ENCODE data around the gene INPP5B.
"Not testable (repeated sequence)": the region's sequence is repeated elsewhere in the genome, so short reads cannot be mapped to it uniquely, and the experiment has no call there.

Gene INPP5B

GRCh38 chr1:37948166-37948565 is 1.3 kb upstream of the INPP5B start:
- no peak for DNase-seq (ENCODE audit: low read depth in 2 of 2)

- no peak for DNase-seq (ENCODE audit: low read depth in 2 of 2)
Measured at GRCh38 chr1:37947364-37947763, 511 bp upstream of the INPP5B start.

DNA sequence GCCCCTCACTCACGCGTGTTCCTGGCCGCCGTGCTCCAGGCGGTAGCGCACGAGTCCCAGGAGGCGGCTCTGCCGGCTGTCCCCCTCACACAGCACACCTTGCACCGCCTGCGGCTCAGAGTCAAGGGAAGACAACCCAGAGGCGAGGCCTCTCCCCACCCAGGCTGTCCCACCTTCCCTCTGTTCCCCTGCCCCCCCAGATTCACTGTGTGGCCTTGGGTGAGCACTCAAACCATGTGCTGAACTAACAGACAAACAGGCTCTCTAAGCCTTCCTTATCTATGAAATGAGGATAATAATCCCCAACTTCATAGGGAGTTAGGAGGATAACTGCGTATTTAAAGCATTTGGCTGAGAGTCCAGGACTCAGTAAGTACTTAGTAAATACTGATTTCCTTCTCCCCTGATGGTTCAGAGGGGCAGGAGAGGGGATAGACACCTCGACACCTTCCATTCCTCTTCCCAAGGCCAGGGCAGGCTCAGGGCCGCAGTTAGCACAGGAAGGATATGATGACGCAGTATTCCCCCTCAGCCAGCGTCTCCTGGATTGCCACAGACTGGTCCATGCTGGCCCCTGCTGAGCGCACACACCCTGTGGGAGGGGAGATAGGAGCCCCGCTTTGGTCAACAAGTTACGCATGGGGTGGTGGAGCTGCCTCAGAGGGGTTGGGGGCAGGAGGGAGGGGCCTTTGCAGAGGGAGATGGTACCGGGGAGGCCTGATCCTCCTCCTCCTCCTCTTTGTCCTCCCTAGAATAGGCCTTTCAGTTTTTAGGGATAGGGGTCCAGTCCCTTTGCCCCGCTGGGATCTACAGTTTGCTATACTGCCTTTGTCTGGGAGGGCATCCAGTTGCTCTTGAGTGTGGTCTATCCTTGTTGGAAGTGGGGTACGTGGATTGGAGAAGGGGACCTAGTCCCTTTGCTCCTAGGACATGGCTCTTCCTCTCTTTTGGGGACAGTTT is 830 bp downstream of the INPP5B start:
- no peak for DNase-seq (ENCODE audit: low read depth in 2 of 2)

DNA sequence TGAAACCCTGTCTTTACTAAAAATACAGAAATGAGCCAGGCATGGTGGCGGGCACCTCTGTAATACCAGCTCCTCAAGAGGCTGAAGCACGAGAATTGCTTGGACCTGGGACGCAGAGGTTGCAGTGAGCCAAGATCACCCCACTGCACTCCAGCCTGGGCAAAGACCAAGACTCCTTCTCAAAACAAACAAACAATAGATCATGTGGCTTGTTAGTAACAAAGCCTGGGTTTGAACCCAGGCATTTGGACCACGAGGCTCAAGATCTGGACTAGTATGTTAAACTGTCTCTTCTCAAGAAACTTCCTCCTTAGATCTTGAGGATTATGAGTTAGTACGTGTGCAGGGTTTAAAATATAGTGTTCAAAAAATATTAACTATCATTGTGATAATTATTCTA is 1.6 kb downstream of the INPP5B start:
- no peak for DNase-seq (ENCODE audit: low read depth in 2 of 2)

- no peak for DNase-seq (ENCODE audit: low read depth in 2 of 2)
Measured at GRCh38 chr1:37944816-37945215, 2.0 kb downstream of the INPP5B start.

GRCh38 chr1:37944086-37944763 is 2.6 kb downstream of the INPP5B start:
- DNase-seq (ENCODE audit: low read depth in 2 of 2) = no peak

GRCh38 chr1:37940299-37940947 is 6.4 kb downstream of the INPP5B start:
- no peak for DNase-seq (ENCODE audit: low read depth in 2 of 2)

- DNase-seq (ENCODE audit: low read depth in 2 of 2) = not testable (repeated sequence)
Measured at GRCh38 chr1:37936760-37937159, 10.1 kb downstream of the INPP5B start.

- DNase-seq (ENCODE audit: low read depth in 2 of 2) = no peak
Measured at GRCh38 chr1:37932759-37933158, 14.1 kb downstream of the INPP5B start.

DNA sequence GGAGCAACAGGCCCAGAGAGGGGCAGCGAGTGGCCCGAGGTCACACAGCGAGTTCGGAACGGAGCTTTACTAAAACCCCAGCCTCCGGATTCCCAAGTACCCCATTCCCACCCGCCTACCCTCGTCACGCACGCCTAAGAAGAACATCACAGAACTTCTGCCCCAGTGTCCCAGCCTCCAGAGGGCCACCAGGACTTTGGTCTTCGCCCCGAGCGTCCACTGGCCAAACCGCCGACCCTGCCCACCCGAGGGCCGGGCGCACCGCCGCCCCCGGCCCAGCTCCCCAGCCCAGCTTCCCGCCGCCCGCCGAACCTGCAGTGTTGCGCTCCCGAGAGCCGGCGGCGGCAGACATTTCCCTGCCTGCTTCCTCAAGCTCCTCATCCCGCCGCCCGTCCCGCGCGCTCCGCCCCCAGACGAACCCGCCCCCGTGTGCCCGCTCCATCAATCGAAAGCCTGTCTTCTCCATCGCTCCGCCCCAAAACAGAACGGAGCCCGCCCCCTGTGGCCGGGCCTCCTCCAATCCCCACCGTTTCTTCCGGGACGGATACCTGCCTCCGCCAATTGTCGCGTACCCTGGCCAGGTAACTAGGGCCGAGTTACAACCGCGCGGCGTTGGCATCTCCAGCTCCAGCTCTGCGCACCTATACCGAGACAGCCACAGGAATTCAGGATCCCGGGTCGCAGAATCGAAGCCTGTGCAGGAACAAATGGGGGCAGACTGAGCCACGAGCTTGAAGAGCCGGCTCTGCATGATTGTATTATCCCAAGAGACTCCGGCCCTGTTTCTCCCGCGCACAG is 15.3 kb downstream of the INPP5B start:
- DNase-seq (ENCODE audit: low read depth in 2 of 2) = peak; percentile 93 to 95

DNA sequence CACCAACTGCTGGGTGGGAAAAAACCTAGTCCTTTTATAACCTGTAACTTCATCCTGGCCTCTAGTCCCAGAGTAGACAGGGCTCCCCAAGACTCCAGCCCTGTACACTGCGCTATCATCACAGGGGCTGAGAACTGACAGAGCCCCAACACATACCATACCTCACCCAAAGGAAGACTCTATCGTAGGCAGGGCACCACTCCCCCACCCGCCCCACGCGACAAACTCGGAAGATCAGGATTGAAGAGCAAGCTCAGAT is 15.8 kb downstream of the INPP5B start:
- no peak for DNase-seq (ENCODE audit: low read depth in 2 of 2)

DNA sequence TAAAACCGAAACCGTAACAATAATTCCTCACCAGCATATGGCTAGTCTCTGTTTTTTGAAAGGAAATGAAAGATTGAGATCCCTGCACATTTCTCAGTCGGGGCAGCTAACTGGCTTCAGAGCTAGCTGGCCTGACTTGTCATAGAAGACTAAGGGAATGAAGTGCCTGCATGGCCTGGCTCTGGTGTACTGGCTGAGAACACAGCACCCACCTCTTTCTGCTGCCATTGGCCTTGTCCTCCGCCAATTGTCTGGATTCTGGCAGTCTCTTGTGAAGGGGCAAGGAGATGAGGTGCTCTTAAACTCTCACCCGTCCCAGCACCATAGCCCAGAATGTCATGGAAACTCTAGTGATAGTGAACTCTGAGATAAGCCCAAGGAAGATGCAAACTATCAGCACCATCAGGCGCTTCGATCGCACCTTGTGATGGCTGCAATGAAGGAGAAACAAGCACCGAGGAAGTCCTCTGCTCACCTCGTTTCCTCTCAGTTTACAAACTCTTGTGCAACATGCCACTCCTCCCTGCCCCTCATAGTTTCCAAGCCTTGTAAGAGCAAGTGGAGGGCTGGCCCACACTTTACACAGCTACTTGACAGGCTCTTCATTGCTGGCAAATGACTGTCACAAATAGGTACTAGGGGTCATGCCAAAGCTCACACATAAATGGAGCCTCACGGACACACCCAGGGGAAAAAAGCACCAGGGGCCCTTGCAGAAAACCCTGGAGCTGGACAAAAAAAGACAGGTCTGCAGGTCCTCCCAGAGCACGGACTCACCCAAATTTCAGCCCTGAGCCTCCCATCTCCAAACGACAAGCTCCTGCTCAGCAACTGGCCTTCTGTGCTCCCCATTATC is 16.4 kb downstream of the INPP5B start:
- peak in 1 of 2 donors; percentile 30 for DNase-seq (ENCODE audit: low read depth in 2 of 2)

DNA sequence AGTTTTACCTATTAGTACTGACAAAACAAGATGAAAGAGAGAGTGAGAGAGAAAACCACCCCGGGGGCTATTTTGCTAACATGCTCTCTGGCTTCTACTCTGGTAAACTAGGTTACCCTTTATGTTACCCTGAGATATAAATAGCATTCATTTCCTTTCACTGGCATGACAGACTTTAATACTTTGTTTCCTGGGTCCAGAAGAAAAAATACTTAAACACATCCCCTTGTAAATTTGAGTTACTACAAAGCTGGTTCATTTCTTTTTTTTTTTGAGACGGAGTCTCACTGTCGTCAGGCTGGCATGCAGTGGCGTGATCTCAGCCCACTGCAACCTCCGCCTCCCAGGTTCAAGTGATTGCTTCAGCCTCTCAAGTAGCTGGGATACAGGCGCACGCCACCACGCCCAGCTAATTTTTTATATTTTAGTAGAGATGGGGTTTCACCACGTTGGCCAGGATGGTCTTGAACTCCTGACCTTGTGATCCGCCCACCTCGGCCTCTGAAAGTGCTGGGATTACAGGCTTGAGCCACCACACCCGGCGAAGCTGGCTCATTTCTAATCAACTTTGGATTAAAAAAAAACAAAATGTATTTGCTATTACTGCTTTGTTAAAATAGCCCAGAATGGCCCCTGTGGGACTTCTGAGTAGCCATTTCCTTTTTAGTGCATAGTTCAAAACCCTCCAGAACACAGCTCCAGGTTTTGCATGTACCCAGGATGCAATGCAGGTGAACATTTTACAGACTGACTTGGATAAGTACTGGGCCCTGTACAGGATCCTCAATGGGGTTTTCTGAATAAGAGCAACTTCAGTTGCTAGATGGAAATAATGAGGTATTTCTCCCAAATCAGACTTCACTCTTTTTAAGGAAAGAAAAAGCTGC is 20.6 kb downstream of the INPP5B start:
- no peak for DNase-seq (ENCODE audit: low read depth in 2 of 2)

DNA sequence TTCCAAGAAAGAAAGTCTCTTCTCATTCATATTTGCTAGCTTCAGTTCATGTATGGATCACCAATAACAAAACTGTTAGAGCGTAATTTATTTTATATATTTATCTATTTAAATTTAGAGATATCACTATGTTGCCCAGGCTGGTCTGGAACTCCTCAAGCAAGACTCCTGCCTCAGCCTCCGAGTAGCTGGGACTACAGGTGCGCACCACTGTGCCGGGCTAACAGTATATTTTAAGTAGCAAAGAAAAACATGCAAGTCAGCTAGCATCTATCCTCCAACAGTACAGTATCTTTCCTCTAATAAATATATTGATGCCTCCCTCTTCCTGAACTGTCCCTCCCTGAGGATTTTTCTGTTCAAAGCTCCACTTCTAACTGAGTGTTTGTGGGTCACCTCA is 21.5 kb downstream of the INPP5B start:
- DNase-seq (ENCODE audit: low read depth in 2 of 2) = no peak

DNA sequence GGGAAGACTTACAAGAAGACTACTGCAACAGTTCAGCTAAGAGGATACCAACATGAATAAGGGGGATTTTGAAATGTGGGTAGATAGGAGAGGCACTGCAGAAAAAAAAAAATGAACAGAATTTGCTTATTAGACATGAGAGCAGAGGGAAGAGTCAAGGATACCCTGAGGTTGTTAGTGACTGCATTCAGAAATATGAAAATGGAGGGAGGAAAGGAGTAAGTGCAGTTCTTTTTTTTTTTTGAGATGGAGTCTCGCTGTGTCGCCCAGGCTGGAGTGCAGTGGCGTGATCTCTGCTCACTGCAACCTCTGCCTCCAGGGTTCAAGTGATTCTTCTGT is 23.3 kb downstream of the INPP5B start:
- no peak for DNase-seq (ENCODE audit: low read depth in 2 of 2)

GRCh38 chr1:37922767-37923550 is 23.9 kb downstream of the INPP5B start:
- no peak for DNase-seq (ENCODE audit: low read depth in 2 of 2)

DNA sequence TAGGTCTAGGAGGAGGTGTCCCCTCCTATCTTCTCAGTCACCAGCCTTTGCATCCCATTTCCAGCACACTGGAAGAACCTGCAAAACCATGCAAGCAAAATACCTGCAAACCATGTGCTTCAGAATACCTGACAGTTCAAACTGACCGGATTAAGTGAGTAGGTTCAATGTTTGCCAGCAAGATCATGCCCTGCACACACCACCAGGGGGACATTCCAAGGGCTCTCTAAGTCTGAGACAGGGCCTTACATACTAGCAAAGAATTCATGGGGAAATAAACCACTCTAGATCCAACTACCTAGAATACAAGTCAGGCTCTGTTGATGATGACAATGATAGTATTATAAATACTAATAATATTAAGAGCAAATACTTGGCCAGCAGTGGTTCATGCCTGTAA is 27.6 kb downstream of the INPP5B start:
- no peak for DNase-seq (ENCODE audit: low read depth in 2 of 2)

DNA sequence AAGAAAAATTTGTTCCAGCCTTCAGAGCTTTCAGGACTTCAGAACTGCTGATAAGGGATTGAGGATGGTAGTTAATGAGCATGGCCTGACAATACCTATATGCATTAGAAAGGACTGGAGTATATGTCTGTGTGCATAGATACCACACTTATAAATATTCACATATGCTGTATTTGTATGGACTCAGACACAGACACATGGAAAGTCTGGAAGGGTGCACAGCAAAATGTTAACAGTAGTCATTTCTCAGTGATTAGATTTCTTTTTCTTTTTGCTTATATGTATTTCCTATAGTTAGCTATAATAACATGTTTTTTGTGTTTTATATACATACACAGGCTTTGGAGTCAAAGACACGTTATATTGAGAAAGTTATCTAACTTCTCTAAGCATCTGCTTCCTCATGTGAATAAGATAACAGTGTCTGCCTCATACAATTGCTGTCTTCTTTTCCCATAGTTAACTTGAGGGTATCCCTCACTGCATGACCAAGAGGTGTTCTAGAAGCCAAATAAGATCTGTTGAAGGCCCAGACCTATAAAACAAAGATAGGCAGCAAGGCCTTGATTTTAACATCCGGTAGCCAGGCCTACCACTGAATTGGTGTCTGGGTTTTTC is 31.3 kb downstream of the INPP5B start:
- no peak for DNase-seq (ENCODE audit: low read depth in 2 of 2)

All from stimulated activated CD4-positive, alpha-beta T cell treated with anti-CD3 and anti-CD28 coated beads, Interleukin-1b, Interleukin-23, amount 100 ng/mL, for 4 hours (primary cell).